Mesodermal cell (in vitro differentiated cells): Measurements from ENCODE around the gene METTL15.

ENCODE experiments used
- H3K27ac ChIP-seq: 2 replicates; pipeline ENCODE4 v1.7.0; 2013; ENCODE audit warnings: mild to moderate bottlenecking, low read depth, low read length, moderate library complexity; ENCODE audit not compliant: severe bottlenecking
- H3K36me3 ChIP-seq: 2 replicates; pipeline ENCODE4 v1.7.1; 2013; ENCODE audit warnings: mild to moderate bottlenecking, low read length, moderate library complexity; ENCODE audit not compliant: control insufficient read depth, insufficient read depth
- H3K4me1 ChIP-seq: one replicate; pipeline ENCODE4 v1.7.1; 2013; ENCODE audit warnings: mild to moderate bottlenecking, low read length; ENCODE audit not compliant: insufficient read depth, control insufficient read depth, poor library complexity, severe bottlenecking
- H3K4me3 ChIP-seq: 2 replicates; pipeline ENCODE4 v1.7.0; 2013; ENCODE audit warnings: low read length, control low read depth, mild to moderate bottlenecking; ENCODE audit not compliant: insufficient read depth, poor library complexity, severe bottlenecking; ENCODE audit errors: extremely low read depth
- H3K9me3 ChIP-seq: 2 replicates; pipeline ENCODE4 v1.7.1; 2013; ENCODE audit warnings: mild to moderate bottlenecking, low read length, moderate library complexity; ENCODE audit not compliant: control insufficient read depth
- WGBS, 2 experiments: methylation state at CpG; one replicate each; pipeline ENCODE4 v1.1.5; 2013; ENCODE audit warnings: missing lambda C conversion rate in 2 of 2; ENCODE audit not compliant: insufficient coverage in 2 of 2; 5-methylcytosine and 5-hydroxymethylcytosine counted together

METTL15 gene

DNA sequence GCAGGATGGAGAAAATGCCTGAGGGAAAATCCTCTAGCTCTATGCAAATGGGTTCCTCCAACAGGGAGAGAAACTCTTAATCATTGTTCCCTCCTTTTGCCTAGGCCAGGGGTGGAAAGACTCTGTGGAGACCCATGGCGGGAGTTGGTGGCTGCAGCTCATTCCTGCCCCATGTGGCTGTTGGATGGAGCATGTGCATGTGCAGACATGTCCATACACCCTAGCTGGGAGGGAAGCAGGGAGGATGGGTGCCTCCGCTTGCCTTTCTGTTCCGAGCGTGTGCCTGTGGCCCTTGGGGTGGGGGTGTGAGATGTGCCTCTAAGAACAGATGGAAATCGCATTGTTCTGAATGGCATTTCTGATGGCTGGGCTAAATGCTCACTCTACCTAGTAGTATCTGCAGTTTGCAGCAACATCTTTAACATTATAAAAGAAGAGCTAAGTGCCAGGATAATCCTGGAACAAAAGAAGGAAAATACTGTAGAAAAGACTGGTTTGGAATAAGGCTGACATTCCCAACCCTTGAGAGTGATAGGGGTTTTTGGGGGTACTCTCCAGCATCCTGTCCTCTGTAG, 31.7 kb downstream of the METTL15 start:
- H3K4me1 ChIP-seq: no peaks in the 10 kb centered on the region
- peaks cover 50% of the 10 kb centered on the region for H3K9me3 ChIP-seq
- 100% methylated on average over 3 of the region's 5 CpGs; no CpG with 5 or more reads in 1 of the 2 experiments for WGBS, 2 experiments
- H3K36me3 ChIP-seq: peaks cover 38% of the 10 kb centered on the region
- no peak overlapping the region for H3K27ac ChIP-seq
- no peak overlapping the region for H3K4me3 ChIP-seq

DNA sequence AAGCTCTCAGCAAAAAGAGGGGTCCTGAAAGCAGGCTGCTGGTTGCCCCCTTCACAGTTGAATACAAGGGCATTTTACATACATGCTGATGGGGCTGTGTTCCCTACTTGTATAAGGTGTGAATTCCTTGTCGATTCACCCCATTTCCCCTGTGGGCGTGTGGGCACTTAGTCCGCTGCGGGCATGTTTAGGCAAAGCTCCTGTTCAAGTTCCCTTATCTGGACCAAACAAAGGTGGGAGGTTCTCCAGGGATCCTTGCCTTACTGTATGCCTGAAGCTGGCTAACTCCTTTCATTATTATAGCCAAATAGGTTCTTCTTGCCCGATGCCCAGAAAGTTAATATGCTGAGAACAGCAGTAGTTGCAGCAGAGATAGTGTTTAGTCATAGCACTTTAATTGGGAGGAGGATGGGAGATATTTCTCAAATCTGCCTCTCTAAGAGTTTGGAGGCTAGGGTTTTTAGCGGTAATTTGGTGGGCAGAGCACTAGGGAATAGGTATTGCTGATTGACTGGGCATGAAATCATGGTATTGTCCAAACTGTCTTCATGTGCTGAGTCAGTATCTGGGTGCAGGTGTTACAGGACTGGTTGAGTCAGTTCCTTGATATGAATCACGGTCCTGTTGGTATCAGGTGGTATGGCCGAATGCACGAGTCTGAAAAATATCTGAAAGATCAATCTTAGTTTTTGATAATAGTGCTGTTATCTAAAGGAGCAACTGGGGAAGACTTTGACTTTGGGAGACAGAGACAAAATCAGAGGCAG, 32.7 kb downstream of the METTL15 start:
- no peaks in the 10 kb centered on the region for H3K4me1 ChIP-seq
- 96% methylated on average over 4 to 7 of the region's 9 CpGs for WGBS, 2 experiments
- peaks cover 43% of the 10 kb centered on the region for H3K9me3 ChIP-seq

DNA sequence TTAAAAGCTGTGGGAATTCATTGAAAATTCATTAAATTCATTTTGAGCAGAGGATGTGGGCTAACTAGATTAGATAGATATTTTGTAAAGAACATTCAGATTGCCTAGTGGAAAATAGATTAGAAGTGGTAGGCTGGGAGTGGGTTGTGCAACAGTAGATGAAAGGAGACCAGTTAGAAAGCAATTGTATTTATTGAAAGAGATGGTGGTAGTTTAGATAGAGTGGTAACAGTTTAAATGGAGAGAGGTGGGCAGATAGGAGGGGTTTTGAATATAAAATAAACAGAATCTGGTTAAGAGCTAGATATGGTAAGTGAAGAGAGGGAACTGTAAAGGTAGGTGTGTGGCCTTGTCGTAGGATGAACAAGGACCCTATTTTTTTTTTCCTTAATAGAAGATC, 34.5 kb downstream of the METTL15 start:
- no CpG with 5 or more reads among the region's 1 CpG for WGBS, 2 experiments
- peaks cover 28% of the 10 kb centered on the region for H3K36me3 ChIP-seq
- no peak overlapping the region for H3K27ac ChIP-seq
- peaks cover 33% of the 10 kb centered on the region for H3K9me3 ChIP-seq
- no peaks in the 10 kb centered on the region for H3K4me1 ChIP-seq
- H3K4me3 ChIP-seq: no peak overlapping the region

More for the DNA sequence above, 32.7 kb downstream of the METTL15 start:
- H3K27ac ChIP-seq: no peak overlapping the region
- H3K36me3 ChIP-seq: peaks cover 37% of the 10 kb centered on the region
- no peak overlapping the region for H3K4me3 ChIP-seq

DNA sequence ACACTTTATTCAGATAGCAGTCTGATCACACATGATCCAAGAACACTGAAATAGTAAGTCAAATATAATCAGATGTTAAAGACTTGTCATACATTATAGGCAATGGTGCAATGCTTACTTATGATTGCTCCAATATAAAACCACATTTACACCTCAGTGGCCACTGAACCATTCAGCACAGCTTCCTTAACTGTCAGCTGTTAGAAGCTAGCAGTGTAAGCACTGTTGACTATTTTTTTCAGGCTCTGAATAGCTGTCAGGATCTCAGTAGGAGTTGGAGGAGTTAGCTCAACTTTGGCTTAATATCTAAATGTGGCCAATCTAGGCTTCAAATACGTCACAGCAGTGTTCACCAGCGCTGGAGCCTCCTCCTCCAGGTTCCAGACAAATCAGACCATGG, 36.6 kb downstream of the METTL15 start:
- Histone ChIP-seq H3K4me1 (no peaks in the 10 kb centered on the region), H3K4me3 (no peak overlapping the region), H3K36me3 (peaks cover 9% of the 10 kb centered on the region), H3K27ac (peak overlapping the region; percentile 34), H3K9me3 (peaks cover 12% of the 10 kb centered on the region)
- 80% methylated on average over 1 to 2 of the region's 2 CpGs for WGBS, 2 experiments

DNA sequence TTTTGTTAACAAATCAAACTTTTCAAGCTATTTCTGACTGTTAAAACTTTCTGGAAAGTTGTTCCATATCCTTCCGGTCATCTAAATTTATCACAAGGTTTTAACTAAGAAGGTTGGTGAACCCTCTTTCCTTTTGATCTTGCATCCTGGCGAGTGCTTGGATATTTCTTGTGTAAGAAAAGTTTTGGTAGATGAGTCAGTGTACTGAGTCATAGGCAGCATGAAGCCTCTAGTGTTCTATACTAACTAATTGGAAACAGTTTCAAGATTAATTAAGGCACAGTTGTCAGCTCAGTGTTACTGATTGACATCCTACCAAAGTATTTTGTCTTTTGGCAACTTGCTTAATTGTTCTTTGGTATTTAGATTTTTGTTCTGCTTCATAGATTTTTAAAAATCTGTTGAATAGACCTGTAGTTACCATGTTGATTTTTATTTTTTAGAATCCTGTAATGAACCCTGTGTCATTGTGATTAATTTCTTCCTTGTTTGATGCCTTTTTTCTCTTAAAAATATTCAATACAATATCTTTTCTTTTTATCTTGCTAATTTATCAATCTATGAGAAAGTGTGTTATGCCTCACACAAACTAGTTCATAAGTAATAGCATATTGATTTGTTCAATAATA, 38.0 kb downstream of the METTL15 start:
- Histone ChIP-seq H3K36me3 (no peaks in the 10 kb centered on the region), H3K4me3 (no peak overlapping the region), H3K27ac (no peak overlapping the region), H3K9me3 (no peaks in the 10 kb centered on the region), H3K4me1 (no peaks in the 10 kb centered on the region)
- no CpG with 5 or more reads among the region's 2 CpGs for WGBS, 2 experiments

DNA sequence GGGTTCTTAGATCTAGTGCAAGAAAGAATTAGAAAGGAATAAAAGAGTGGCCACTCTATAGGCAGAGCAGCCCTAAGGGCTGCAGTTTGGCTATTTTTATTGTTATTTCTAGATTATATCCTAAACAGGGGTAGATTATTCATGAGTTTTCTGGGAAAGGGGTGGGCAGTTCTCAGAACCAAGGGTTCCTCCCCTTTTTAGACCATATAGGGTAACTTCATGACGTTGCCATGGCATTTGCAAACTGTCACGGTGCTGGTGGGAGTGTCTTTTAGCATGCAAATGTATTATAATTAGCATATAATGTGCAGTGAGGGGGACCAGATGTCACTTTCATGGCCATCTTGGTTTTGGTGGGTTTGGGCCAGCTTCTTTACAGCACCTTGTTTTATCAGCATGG, 44.6 kb downstream of the METTL15 start:
- H3K4me3 ChIP-seq: no peak overlapping the region
- no peaks in the 10 kb centered on the region for H3K4me1 ChIP-seq
- WGBS, 2 experiments: no CpG with 5 or more reads among the region's 2 CpGs
- H3K36me3 ChIP-seq: peaks cover 9% of the 10 kb centered on the region
- no peak overlapping the region for H3K27ac ChIP-seq
- no peaks in the 10 kb centered on the region for H3K9me3 ChIP-seq

DNA sequence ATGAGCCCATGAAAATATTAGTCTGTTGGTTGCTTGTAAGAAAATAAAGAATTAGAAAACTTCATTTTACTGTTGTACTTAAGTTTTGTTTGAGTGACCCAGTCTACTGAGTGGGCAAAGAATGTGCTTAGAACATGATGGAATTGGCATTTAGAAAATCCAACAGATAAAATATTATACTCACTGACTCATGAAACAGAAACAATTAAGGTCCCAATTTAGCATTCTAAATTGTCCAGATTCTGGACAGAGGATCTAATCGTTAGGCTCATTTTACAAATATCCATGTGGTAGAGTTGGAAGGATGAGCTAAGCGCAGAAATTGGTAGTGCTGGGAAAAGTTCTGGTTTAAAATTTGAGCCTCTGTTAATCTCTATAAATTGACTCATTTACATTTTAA, 45.4 kb downstream of the METTL15 start:
- Histone ChIP-seq H3K4me1 (no peaks in the 10 kb centered on the region), H3K36me3 (peaks cover 16% of the 10 kb centered on the region), H3K9me3 (no peaks in the 10 kb centered on the region), H3K4me3 (no peak overlapping the region), H3K27ac (no peak overlapping the region)
- no CpG with 5 or more reads among the region's 2 CpGs for WGBS, 2 experiments

DNA sequence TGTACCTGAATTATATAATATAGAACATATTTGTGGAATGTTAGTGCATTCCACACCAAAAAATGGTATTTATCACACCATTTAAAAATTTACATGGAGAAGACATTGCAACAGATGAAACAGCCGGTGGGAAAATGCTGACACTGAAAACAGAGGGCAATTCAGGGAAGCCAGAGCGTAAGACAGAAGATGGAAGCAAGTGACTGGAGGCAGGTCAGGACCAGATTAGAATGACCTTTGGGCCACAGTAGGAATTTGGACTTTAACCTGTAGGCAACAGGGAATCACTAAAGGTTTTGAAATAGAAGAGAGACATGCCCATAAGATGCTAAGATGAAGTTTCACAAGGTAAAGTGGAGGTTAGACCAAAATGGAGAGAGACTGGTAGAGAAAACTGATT, 60.5 kb downstream of the METTL15 start:
- no peak overlapping the region for H3K27ac ChIP-seq
- no peak overlapping the region for H3K4me3 ChIP-seq
- no peaks in the 10 kb centered on the region for H3K36me3 ChIP-seq
- peaks cover 4% of the 10 kb centered on the region for H3K9me3 ChIP-seq
- WGBS, 2 experiments: 78 to 96% methylated on average over 2 of the region's 2 CpGs
- H3K4me1 ChIP-seq: no peaks in the 10 kb centered on the region

DNA sequence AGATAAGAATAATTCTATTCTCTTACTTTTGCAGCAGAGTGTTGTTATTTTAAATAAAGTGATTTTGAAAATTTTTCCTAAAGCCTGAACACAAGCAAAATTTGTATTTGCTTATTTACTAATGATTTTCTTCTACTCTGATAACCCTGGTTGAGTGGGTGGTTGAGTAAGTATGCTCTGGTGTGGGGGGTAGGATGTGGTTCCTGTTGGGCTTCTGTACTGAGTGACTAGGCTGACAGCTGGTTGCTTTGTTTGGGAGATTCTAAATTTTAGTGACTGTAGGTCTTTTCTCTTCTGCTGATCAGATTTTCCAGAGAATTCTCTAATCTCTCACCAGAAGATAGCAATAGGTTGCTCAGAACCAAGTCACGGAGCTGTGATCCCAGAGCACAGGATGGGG, 61.6 kb downstream of the METTL15 start:
- peaks cover 4% of the 10 kb centered on the region for H3K9me3 ChIP-seq
- no peaks in the 10 kb centered on the region for H3K36me3 ChIP-seq
- 80% methylated on average over 1 of the region's 1 CpG; no CpG with 5 or more reads in 1 of the 2 experiments for WGBS, 2 experiments
- no peak overlapping the region for H3K27ac ChIP-seq
- H3K4me1 ChIP-seq: no peaks in the 10 kb centered on the region
- H3K4me3 ChIP-seq: no peak overlapping the region

DNA sequence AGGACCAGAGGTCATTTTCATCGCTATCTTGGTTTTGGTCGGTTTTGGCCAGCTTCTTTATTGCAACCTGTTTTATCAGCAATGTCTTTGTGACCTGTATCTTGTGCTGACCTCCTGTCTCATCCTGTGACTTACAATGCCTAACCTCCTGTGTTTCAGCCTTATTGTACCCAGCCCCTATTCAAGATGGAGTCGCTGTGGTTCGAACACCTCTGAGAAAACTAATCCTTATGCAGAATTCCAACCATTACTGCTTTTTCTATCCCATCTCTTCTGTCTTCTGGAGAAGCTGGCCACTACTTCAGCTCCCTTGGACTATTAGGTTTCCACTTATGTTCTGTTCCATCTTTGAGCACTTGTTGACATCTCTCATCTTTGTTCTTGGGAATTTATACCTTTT, 62.6 kb downstream of the METTL15 start:
- Histone ChIP-seq H3K36me3 (no peaks in the 10 kb centered on the region), H3K9me3 (peaks cover 3% of the 10 kb centered on the region), H3K27ac (no peak overlapping the region), H3K4me1 (no peaks in the 10 kb centered on the region), H3K4me3 (no peak overlapping the region)
- 92 to 100% methylated on average over 2 to 4 of the region's 4 CpGs for WGBS, 2 experiments

DNA sequence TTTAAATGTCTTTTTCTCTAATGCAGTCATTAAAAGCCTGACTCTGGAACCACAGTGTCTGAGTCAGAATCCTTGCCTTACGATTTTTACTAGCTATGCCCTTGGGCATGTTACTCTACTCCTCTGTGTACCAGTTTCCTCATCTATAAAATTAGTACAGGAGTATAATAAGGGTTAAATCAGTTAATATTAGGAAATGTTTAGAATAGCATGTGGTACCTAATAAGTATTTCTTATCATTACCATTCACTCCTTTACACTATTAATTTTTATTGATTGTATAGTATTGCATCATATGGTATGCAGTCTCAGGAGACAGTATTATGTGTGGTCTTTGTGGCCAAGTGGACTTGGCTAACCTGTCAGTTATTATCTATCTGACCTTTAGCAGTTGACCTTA, 68.2 kb downstream of the METTL15 start:
- no peaks in the 10 kb centered on the region for H3K36me3 ChIP-seq
- no peaks in the 10 kb centered on the region for H3K4me1 ChIP-seq
- H3K9me3 ChIP-seq: no peaks in the 10 kb centered on the region
- H3K27ac ChIP-seq: no peak overlapping the region
- WGBS, 2 experiments: no CpG with 5 or more reads among the region's 1 CpG
- no peak overlapping the region for H3K4me3 ChIP-seq
